ENCODE results near the gene ACOD1. TPM values are rescaled to one million over a fixed set of nuclear protein-coding genes. Genes with fewer than 3 reads are reported as not detected.

The ACOD1 gene
- total and polyA plus RNA-seq, 4 donors, result 0.08 TPM; not detected in 3

DNA sequence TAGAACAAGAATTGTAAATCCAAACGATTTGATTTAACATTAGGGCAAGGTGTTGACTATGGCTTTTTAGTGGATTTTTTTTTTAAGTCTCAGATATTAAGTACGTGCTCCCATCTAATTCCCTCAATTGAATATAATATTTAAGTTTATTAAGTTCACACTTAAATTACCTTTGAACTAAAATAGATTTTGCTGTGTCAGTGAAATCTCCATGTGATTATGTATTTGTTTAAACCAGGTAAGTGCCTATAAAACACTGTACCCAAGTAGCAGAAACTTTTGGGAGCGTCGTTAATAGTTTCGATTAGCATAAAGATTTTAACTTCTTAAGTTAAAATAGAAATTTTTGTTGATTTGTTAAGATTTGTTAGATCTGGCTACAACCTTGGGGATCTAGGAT is 45.2 kb downstream of the ACOD1 start (continued):
- TF ChIP-seq RXRA (IDR thresholded peaks at IDR 0.05), result no peak

DNA sequence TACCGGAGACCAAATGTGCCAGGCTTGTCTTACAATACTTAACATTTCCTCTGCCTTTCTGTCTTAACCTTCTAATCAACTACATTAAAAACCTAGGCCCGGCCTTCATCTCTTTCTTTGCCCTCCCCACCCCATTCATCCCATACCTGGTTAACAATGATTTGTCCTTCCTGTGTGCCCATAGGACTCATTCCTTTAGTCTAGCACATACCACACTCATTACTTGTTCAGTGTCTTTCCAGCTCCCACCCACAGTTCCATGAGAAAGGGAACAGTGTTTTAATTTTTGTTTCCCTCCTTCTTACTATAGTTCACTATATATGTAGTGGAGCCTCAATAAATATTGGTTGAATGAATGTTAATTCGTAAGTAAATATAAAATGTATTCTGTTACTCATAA is 46.0 kb downstream of the ACOD1 start:
- WGBS, result 97% methylated on average over 3 of the region's 3 CpGs
- TF ChIP-seq, protein P1, sequence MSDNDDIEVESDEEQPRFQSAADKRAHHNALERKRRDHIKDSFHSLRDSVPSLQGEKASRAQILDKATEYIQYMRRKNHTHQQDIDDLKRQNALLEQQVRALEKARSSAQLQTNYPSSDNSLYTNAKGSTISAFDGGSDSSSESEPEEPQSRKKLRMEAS (IDR thresholded peaks at IDR 0.05), result no peak
- no peak for DNase-seq (ENCODE audit: low spot score)
- H3K27me3 ChIP-seq (ENCODE audit: control insufficient read depth in 4 of 4, insufficient read depth in 4 of 4, low read length in 3 of 4), result no peaks in the 10 kb centered on the region
- no peak overlapping the region for H3K27ac ChIP-seq (ENCODE audit: low read depth in 1 of 2, low read length in 2 of 2)
- H3K4me1 ChIP-seq (ENCODE audit: control insufficient read depth in 4 of 4, insufficient read depth in 4 of 4, low read length in 3 of 4), result peaks cover 0 to 23% (median 14%) of the 10 kb centered on the region in 4 donors
- H3K4me3 ChIP-seq (ENCODE audit: low read depth in 1 of 3, low read length in 3 of 3), result no peak overlapping the region
- H3K36me3 ChIP-seq (ENCODE audit: control insufficient read depth in 4 of 4, insufficient read depth in 3 of 4, low read depth in 1 of 4, low read length in 3 of 4), result peaks cover 0 to 10% (median 4%) of the 10 kb centered on the region in 4 donors
- H3K9me3 ChIP-seq (ENCODE audit: control insufficient read depth in 4 of 4, low read length in 3 of 4), result no peaks in the 10 kb centered on the region
- H3K9ac ChIP-seq (ENCODE audit: low read depth in 1 of 2, low read length in 2 of 2), result no peak overlapping the region

DNA sequence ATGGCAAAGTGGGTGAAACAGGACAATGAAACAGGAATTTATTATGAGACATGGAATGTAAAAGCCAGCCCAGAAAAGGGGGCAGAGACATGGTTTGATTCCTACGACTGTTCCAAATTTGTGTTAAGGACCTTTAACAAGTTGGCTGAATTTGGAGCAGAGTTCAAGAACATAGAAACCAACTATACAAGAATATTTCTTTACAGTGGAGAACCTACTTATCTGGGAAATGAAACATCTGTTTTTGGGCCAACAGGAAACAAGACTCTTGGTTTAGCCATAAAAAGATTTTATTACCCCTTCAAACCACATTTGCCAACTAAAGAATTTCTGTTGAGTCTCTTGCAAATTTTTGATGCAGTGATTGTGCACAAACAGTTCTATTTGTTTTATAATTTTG is 52.2 kb downstream of the ACOD1 start:
- no peak for DNase-seq (ENCODE audit: low spot score)
- no peak overlapping the region for H3K4me3 ChIP-seq (ENCODE audit: low read depth in 1 of 3, low read length in 3 of 3)
- peaks cover 3 to 24% (median 17%) of the 10 kb centered on the region in 4 donors for H3K4me1 ChIP-seq (ENCODE audit: control insufficient read depth in 4 of 4, insufficient read depth in 4 of 4, low read length in 3 of 4)
- TF ChIP-seq, protein P2, sequence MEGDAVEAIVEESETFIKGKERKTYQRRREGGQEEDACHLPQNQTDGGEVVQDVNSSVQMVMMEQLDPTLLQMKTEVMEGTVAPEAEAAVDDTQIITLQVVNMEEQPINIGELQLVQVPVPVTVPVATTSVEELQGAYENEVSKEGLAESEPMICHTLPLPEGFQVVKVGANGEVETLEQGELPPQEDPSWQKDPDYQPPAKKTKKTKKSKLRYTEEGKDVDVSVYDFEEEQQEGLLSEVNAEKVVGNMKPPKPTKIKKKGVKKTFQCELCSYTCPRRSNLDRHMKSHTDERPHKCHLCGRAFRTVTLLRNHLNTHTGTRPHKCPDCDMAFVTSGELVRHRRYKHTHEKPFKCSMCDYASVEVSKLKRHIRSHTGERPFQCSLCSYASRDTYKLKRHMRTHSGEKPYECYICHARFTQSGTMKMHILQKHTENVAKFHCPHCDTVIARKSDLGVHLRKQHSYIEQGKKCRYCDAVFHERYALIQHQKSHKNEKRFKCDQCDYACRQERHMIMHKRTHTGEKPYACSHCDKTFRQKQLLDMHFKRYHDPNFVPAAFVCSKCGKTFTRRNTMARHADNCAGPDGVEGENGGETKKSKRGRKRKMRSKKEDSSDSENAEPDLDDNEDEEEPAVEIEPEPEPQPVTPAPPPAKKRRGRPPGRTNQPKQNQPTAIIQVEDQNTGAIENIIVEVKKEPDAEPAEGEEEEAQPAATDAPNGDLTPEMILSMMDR (IDR thresholded peaks at IDR 0.05; ENCODE audit: low read depth, low read length, missing input control), result no peak
- TF ChIP-seq, protein P3, sequence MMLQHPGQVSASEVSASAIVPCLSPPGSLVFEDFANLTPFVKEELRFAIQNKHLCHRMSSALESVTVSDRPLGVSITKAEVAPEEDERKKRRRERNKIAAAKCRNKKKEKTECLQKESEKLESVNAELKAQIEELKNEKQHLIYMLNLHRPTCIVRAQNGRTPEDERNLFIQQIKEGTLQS (IDR thresholded peaks at IDR 0.05), result no peak
- TF ChIP-seq RAD21 (IDR thresholded peaks at IDR 0.05), result no peak
- TF ChIP-seq YY1 (IDR thresholded peaks at IDR 0.05), result no peak
- no peak for TF ChIP-seq TAF1 (conservative IDR thresholded peaks at IDR 0.05)
- no peak for TF ChIP-seq GABPA (IDR thresholded peaks at IDR 0.05 in 1 of 2, conservative IDR thresholded peaks at IDR 0.05 in 1 of 2)
- no peak for TF ChIP-seq NR2F2 (IDR thresholded peaks at IDR 0.05)
- no peak for TF ChIP-seq SP1 (IDR thresholded peaks at IDR 0.05)
- TF ChIP-seq, protein P1 (IDR thresholded peaks at IDR 0.05), result no peak
- TF ChIP-seq, protein P4, sequence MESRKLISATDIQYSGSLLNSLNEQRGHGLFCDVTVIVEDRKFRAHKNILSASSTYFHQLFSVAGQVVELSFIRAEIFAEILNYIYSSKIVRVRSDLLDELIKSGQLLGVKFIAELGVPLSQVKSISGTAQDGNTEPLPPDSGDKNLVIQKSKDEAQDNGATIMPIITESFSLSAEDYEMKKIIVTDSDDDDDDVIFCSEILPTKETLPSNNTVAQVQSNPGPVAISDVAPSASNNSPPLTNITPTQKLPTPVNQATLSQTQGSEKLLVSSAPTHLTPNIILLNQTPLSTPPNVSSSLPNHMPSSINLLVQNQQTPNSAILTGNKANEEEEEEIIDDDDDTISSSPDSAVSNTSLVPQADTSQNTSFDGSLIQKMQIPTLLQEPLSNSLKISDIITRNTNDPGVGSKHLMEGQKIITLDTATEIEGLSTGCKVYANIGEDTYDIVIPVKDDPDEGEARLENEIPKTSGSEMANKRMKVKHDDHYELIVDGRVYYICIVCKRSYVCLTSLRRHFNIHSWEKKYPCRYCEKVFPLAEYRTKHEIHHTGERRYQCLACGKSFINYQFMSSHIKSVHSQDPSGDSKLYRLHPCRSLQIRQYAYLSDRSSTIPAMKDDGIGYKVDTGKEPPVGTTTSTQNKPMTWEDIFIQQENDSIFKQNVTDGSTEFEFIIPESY (IDR thresholded peaks at IDR 0.05), result no peak
- TF ChIP-seq FOXA1 (IDR thresholded peaks at IDR 0.05), result no peak
- no peak for TF ChIP-seq RXRA (IDR thresholded peaks at IDR 0.05)
- TF ChIP-seq, protein P5, sequence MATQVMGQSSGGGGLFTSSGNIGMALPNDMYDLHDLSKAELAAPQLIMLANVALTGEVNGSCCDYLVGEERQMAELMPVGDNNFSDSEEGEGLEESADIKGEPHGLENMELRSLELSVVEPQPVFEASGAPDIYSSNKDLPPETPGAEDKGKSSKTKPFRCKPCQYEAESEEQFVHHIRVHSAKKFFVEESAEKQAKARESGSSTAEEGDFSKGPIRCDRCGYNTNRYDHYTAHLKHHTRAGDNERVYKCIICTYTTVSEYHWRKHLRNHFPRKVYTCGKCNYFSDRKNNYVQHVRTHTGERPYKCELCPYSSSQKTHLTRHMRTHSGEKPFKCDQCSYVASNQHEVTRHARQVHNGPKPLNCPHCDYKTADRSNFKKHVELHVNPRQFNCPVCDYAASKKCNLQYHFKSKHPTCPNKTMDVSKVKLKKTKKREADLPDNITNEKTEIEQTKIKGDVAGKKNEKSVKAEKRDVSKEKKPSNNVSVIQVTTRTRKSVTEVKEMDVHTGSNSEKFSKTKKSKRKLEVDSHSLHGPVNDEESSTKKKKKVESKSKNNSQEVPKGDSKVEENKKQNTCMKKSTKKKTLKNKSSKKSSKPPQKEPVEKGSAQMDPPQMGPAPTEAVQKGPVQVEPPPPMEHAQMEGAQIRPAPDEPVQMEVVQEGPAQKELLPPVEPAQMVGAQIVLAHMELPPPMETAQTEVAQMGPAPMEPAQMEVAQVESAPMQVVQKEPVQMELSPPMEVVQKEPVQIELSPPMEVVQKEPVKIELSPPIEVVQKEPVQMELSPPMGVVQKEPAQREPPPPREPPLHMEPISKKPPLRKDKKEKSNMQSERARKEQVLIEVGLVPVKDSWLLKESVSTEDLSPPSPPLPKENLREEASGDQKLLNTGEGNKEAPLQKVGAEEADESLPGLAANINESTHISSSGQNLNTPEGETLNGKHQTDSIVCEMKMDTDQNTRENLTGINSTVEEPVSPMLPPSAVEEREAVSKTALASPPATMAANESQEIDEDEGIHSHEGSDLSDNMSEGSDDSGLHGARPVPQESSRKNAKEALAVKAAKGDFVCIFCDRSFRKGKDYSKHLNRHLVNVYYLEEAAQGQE (IDR thresholded peaks at IDR 0.05), result no peak
- no peaks in the 10 kb centered on the region for H3K27me3 ChIP-seq (ENCODE audit: control insufficient read depth in 4 of 4, insufficient read depth in 4 of 4, low read length in 3 of 4)
- H3K36me3 ChIP-seq (ENCODE audit: control insufficient read depth in 4 of 4, insufficient read depth in 3 of 4, low read depth in 1 of 4, low read length in 3 of 4), result peaks cover 0 to 10% (median 4%) of the 10 kb centered on the region in 4 donors
- no peak overlapping the region for H3K9ac ChIP-seq (ENCODE audit: low read depth in 1 of 2, low read length in 2 of 2)
- 76% methylated on average over 1 of the region's 1 CpG for WGBS
- no peak overlapping the region for H3K27ac ChIP-seq (ENCODE audit: low read depth in 1 of 2, low read length in 2 of 2)
- H3K9me3 ChIP-seq (ENCODE audit: control insufficient read depth in 4 of 4, low read length in 3 of 4), result no peaks in the 10 kb centered on the region

Measured in liver (tissue), 9 donors.